ENCODE measurements around the gene DENND5A. TPM values are rescaled to one million over a fixed set of nuclear protein-coding genes. Genes with fewer than 3 reads are reported as not detected.
"Not testable (repeated sequence)": the region's sequence is repeated elsewhere in the genome, so short reads cannot be mapped to it uniquely, and the experiment has no call there.

The DENND5A gene
- total RNA-seq, 2 experiments from 2014 or later, result 46.5 to 50.9 TPM

DNA sequence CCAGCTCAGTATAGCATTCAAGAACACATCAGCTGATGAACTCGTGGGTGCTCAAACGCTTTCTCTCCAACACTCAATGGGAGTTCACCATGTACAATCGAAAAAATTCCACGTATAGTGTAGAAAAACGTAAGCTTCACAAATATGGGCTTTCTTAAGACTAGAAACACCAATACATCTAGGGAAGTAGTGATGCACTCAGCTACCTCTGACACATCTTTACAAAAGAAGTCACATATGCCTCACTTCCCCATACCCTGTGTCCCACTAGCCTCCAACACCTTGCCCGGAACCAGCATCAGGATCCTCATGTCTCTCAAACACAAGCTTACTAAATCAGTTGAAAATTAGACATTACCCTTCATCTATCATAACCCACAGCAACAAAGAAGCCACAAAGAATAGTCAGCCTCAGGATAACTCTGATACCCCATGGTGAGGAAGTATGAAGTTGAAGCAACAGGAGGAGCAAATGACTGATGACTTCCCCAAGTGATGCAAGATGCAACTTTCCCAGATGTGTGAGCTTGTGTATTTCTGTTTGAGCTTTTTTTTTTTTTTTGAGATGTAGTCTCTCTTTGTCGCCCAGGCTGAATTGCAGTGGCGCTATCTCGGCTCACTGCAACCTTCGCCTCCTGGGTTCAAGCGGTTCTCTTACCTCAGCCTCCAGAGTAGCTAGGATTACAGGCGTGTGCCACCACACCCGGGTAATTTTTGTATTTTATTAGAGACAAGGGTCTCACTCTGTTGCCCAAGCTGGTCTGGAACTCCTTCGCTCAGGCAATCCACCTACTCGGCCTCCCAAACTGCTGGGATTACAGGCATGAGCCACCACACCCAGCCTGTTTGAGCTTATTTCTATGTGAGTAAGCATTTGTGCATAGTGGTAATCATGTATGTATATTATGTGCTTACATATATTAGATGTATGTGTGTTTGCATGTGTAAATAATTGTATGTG is 8.5 kb upstream of the DENND5A start:
- Mint-ChIP-seq H3K27me3 (no peaks in the 10 kb centered on the region), H3K36me3 (no peaks in the 10 kb centered on the region), H3K4me3 (no peak overlapping the region), H3K9me3 (no peaks in the 10 kb centered on the region), H3K27ac (no peak overlapping the region), H3K4me1 (peaks cover 6% of the 10 kb centered on the region)
- no peak for DNase-seq

GRCh38 chr11:9269492-9270013 is 4.4 kb upstream of the DENND5A start:
- no peak overlapping the region for H3K27ac Mint-ChIP-seq

DNA sequence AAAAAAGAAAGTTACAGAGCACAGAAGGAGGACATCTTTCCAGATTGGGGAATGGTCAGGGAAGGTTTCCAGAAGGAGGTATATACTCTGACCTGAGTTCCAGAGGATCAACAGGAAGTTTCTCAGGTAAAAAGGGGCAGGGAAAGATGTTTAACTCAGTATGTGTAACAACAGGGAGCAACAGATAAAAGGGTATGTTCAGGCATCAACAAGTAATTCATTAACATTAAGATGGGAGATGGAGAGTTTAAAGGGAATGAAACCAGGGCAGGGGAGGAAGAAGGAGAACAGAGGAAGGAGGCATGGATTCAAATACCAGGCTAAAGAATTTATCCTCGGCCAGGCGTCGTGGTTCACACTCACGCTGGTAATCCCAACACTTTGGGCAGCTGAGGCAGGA is 2.5 kb upstream of the DENND5A start:
- Mint-ChIP-seq H3K4me3 (no peak overlapping the region), H3K36me3 (peaks cover 2% of the 10 kb centered on the region), H3K27me3 (peaks cover 4% of the 10 kb centered on the region), H3K4me1 (peaks cover 16% of the 10 kb centered on the region), H3K9me3 (no peaks in the 10 kb centered on the region), H3K27ac (no peak overlapping the region)
- no peak for DNase-seq

More at GRCh38 chr11:9269492-9270013, 4.4 kb upstream of the DENND5A start:
- Mint-ChIP-seq H3K4me1 (peaks cover 12% of the 10 kb centered on the region), H3K4me3 (no peak overlapping the region), H3K36me3 (no peaks in the 10 kb centered on the region), H3K9me3 (no peaks in the 10 kb centered on the region), H3K27me3 (peaks cover 4% of the 10 kb centered on the region)
- DNase-seq, result no peak

- peaks cover 4% of the 10 kb centered on the region for H3K27me3 Mint-ChIP-seq
Observed at GRCh38 chr11:9266926-9267325, 1.8 kb upstream of the DENND5A start.

GRCh38 chr11:9266132-9266736 is 1.1 kb upstream of the DENND5A start:
- no peak for DNase-seq
- Mint-ChIP-seq H3K4me1 (peaks cover 28% of the 10 kb centered on the region), H3K9me3 (no peaks in the 10 kb centered on the region), H3K27ac (peak overlapping the region; percentile 78), H3K36me3 (peaks cover 5% of the 10 kb centered on the region), H3K27me3 (peaks cover 4% of the 10 kb centered on the region), H3K4me3 (peak overlapping the region; percentile 71)

More at GRCh38 chr11:9266926-9267325, 1.8 kb upstream of the DENND5A start:
- peaks cover 22% of the 10 kb centered on the region for H3K4me1 Mint-ChIP-seq
- peaks cover 5% of the 10 kb centered on the region for H3K36me3 Mint-ChIP-seq
- H3K4me3 Mint-ChIP-seq, result no peak overlapping the region
- no peaks in the 10 kb centered on the region for H3K9me3 Mint-ChIP-seq
- H3K27ac Mint-ChIP-seq, result no peak overlapping the region
- no peak for DNase-seq

- H3K27me3 Mint-ChIP-seq, result peaks cover 4% of the 10 kb centered on the region
- H3K27ac Mint-ChIP-seq, result peak overlapping the region; percentile 100
- no peaks in the 10 kb centered on the region for H3K9me3 Mint-ChIP-seq
- peaks cover 5% of the 10 kb centered on the region for H3K36me3 Mint-ChIP-seq
- peak; percentile 59 for DNase-seq
- peak overlapping the region; percentile 97 for H3K4me3 Mint-ChIP-seq
- H3K4me1 Mint-ChIP-seq, result peaks cover 41% of the 10 kb centered on the region
Observed at GRCh38 chr11:9264316-9265210, 587 bp downstream of the DENND5A start.

- Mint-ChIP-seq H3K27me3 (peaks cover 4% of the 10 kb centered on the region), H3K9me3 (no peaks in the 10 kb centered on the region), H3K36me3 (peaks cover 5% of the 10 kb centered on the region), H3K4me1 (peaks cover 41% of the 10 kb centered on the region), H3K4me3 (peak overlapping the region; percentile 97), H3K27ac (peak overlapping the region; percentile 100)
- peak; percentile 66 for DNase-seq
Observed at GRCh38 chr11:9263840-9264315, 1.3 kb downstream of the DENND5A start.

DNA sequence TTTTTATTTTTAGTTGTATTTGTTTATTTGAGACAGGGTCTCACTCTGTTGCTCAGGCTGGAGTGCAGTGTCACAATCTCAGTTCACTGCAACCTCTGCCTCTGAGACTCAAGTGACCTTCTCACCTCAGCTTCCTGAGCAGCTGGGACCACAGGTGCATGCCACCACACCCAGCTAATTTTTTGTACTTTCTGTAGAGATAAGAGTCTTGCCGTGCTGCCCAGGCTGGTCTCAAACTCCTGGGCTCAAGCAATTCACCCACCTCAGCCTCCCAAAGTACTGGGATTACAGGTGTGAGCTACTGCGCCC is 4.4 kb downstream of the DENND5A start:
- not testable (repeated sequence) for H3K27ac Mint-ChIP-seq, H3K4me3 Mint-ChIP-seq, H3K9me3 Mint-ChIP-seq, H3K27me3 Mint-ChIP-seq, DNase-seq
- Mint-ChIP-seq H3K36me3 (peaks cover 13% of the 10 kb centered on the region), H3K4me1 (peaks cover 38% of the 10 kb centered on the region)

GRCh38 chr11:9259981-9260837 is 4.9 kb downstream of the DENND5A start:
- H3K27me3 Mint-ChIP-seq, result no peaks in the 10 kb centered on the region
- H3K4me1 Mint-ChIP-seq, result peaks cover 36% of the 10 kb centered on the region
- peaks cover 5% of the 10 kb centered on the region for H3K9me3 Mint-ChIP-seq
- H3K36me3 Mint-ChIP-seq, result peaks cover 15% of the 10 kb centered on the region
- H3K4me3 Mint-ChIP-seq, result no peak overlapping the region
- DNase-seq, result no peak
- H3K27ac Mint-ChIP-seq, result no peak overlapping the region

DNA sequence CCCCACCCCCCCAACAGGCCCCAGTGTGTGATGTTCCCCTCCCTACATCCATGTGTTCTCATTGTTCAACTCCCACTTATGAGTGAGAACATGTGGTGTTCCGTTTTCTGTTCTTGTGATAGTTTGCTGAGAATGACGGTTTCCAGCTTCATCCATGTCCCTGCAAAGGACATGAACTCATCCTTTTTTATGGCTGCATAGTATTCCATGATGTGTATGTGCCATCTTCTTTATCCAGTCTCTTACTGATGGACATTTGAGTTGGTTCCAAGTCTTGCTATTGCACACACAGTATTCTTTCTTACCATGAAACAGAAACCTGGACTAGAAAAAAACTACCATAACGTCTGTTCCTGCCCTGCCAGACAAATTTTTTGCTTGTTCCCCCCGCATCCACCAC is 6.9 kb downstream of the DENND5A start:
- Mint-ChIP-seq H3K36me3 (peaks cover 20% of the 10 kb centered on the region), H3K4me1 (peaks cover 28% of the 10 kb centered on the region)
- not testable (repeated sequence) for H3K27ac Mint-ChIP-seq, H3K4me3 Mint-ChIP-seq, DNase-seq, H3K27me3 Mint-ChIP-seq, H3K9me3 Mint-ChIP-seq

GRCh38 chr11:9254416-9254815 is 10.7 kb downstream of the DENND5A start:
- peaks cover 12% of the 10 kb centered on the region for H3K9me3 Mint-ChIP-seq

GRCh38 chr11:9253086-9253485 is 12.1 kb downstream of the DENND5A start:
- Mint-ChIP-seq H3K4me3 (no peak overlapping the region), H3K27ac (no peak overlapping the region)

More at GRCh38 chr11:9254416-9254815, 10.7 kb downstream of the DENND5A start:
- H3K4me1 Mint-ChIP-seq, result peaks cover 33% of the 10 kb centered on the region
- H3K27me3 Mint-ChIP-seq, result no peaks in the 10 kb centered on the region
- H3K4me3 Mint-ChIP-seq, result no peak overlapping the region
- no peak for DNase-seq
- H3K36me3 Mint-ChIP-seq, result peaks cover 28% of the 10 kb centered on the region
- H3K27ac Mint-ChIP-seq, result no peak overlapping the region

GRCh38 chr11:9251311-9251710 is 13.8 kb downstream of the DENND5A start:
- no peak for DNase-seq
- no peaks in the 10 kb centered on the region for H3K27me3 Mint-ChIP-seq
- peaks cover 6% of the 10 kb centered on the region for H3K9me3 Mint-ChIP-seq
- H3K4me1 Mint-ChIP-seq, result peaks cover 53% of the 10 kb centered on the region
- H3K36me3 Mint-ChIP-seq, result peaks cover 22% of the 10 kb centered on the region
- peak overlapping the region; percentile 68 for H3K27ac Mint-ChIP-seq
- H3K4me3 Mint-ChIP-seq, result peak overlapping the region; percentile 3

More at GRCh38 chr11:9253086-9253485, 12.1 kb downstream of the DENND5A start:
- H3K27me3 Mint-ChIP-seq, result no peaks in the 10 kb centered on the region
- H3K9me3 Mint-ChIP-seq, result peaks cover 6% of the 10 kb centered on the region
- peaks cover 41% of the 10 kb centered on the region for H3K4me1 Mint-ChIP-seq
- no peak for DNase-seq
- H3K36me3 Mint-ChIP-seq, result peaks cover 22% of the 10 kb centered on the region

- peak overlapping the region; percentile 63 for H3K4me3 Mint-ChIP-seq
- DNase-seq, result peak; percentile 48
- peak overlapping the region; percentile 80 for H3K27ac Mint-ChIP-seq
- H3K9me3 Mint-ChIP-seq, result peaks cover 6% of the 10 kb centered on the region
- peaks cover 57% of the 10 kb centered on the region for H3K4me1 Mint-ChIP-seq
- H3K36me3 Mint-ChIP-seq, result peaks cover 19% of the 10 kb centered on the region
- H3K27me3 Mint-ChIP-seq, result no peaks in the 10 kb centered on the region
Observed at GRCh38 chr11:9250139-9250582, 15.0 kb downstream of the DENND5A start.
